K562 (cell line): Measurements from ENCODE around the gene TAOK2. TPM values are rescaled to one million over a fixed set of nuclear protein-coding genes. Genes with fewer than 3 reads are reported as not detected.

ENCODE experiments used
- ATF7 ChIP-seq: fragments of 450-650 bp; IDR thresholded peaks from 2 replicates; pipeline ENCODE4 v1.7.1; 2014; ENCODE audit warnings: mild to moderate bottlenecking, moderate library complexity
- ESRRA ChIP-seq: fragments of 450-650 bp; IDR thresholded peaks from 2 replicates; pipeline ENCODE4 v1.6.1; 2014; ENCODE audit warnings: low read depth, mild to moderate bottlenecking, moderate library complexity, borderline replicate concordance
- JUND ChIP-seq, 2 experiments: IDR thresholded peaks; 2 replicates in 1 of 2; 3 replicates in 1 of 2; pipeline ENCODE4 v1.6.1; 2011; ENCODE audit warnings: borderline replicate concordance in 2 of 2, low read depth in 2 of 2, low read length in 2 of 2, improper control_type of control experiment in 1 of 2, missing biosample characterization in 1 of 2, missing genetic modification characterization in 1 of 2, missing genetic modification reagents in 1 of 2
- KDM4B ChIP-seq, 2 experiments: fragments of 450-650 bp in 1 of 2; sonication (generic) in 1 of 2; IDR thresholded peaks; 2 replicates each; pipeline ENCODE4 v1.6.1; 2016 to 2017; ENCODE audit warnings: borderline replicate concordance in 2 of 2, antibody characterized with exemption in 1 of 2, low read depth in 1 of 2, mild to moderate bottlenecking in 1 of 2
- NKRF ChIP-seq: fragments of 450-650 bp; IDR thresholded peaks from 2 replicates; pipeline ENCODE4 v1.6.1; 2016; ENCODE audit warnings: borderline replicate concordance
- NR2C1 ChIP-seq, 2 experiments: fragments of 450-650 bp; IDR thresholded peaks; 2 replicates each; pipeline ENCODE4 v1.6.1; 2017; ENCODE audit warnings: mild to moderate bottlenecking in 2 of 2, antibody characterized with exemption in 1 of 2, inconsistent platforms in 1 of 2, missing compliant biosample characterization in 1 of 2, missing genetic modification characterization in 1 of 2
- SIN3B ChIP-seq: fragments of 450-650 bp; IDR thresholded peaks from 2 replicates; pipeline ENCODE4 v1.6.1; 2017; ENCODE audit warnings: low read depth, mild to moderate bottlenecking, moderate library complexity
- ZBTB40 ChIP-seq, 2 experiments: fragments of 450-650 bp in 1 of 2; sonication (generic) in 1 of 2; formaldehyde crosslinking in 1 of 2; IDR thresholded peaks; 2 replicates each; pipeline versions ENCODE4 v1.7.1 to v1.9.0; 2016 to 2022; ENCODE audit warnings: inconsistent platforms in 1 of 2, mild to moderate bottlenecking in 1 of 2, missing genetic modification reagents in 1 of 2
- ZC3H4 ChIP-seq: sonication (generic); formaldehyde crosslinking; IDR thresholded peaks from 2 replicates; pipeline ENCODE4 v1.9.0; 2021; ENCODE audit warnings: missing genetic modification reagents, borderline replicate concordance
- ZNF639 ChIP-seq, 2 experiments: fragments of 200-800 bp in 1 of 2; sonication (Bioruptor generic) in 1 of 2; sonication (generic) in 1 of 2; formaldehyde crosslinking in 1 of 2; IDR thresholded peaks in 1 of 2; conservative IDR thresholded peaks in 1 of 2; 2 replicates each; pipeline versions ENCODE4 v1.5.0 to v1.6.1; 2016 to 2020; ENCODE audit warnings: missing compliant biosample characterization in 1 of 2, missing genetic modification characterization in 1 of 2, missing genetic modification reagents in 1 of 2
- polyA plus RNA-seq, 8 experiments: library from polyadenylated mRNA; depleted of rRNA in 4 of 8; stranded (reverse) in 5 of 8; unstranded in 3 of 8; fragments of >200 nt; fragmentation: Nextera tagmentation in 2 of 8; fragmentation: Illumina TruSeq in 1 of 8; extraction: Ambion mirVana in 2 of 8; extraction: Trizol in 1 of 8; gene quantifications; 2 replicates each; pipeline versions ENCODE4 v1.2.1 to v1.2.3, GENCODE V29; 2011 to 2014; ENCODE audit warnings: inconsistent platforms in 1 of 8, missing spikeins in 1 of 8
- total RNA-seq, 7 experiments: library from RNA; depleted of rRNA in 6 of 7; stranded (reverse); fragments of >200 nt in 6 of 7; fragmentation: Illumina TruSeq in 2 of 7; extraction: Trizol in 2 of 7; gene quantifications; 2 replicates each; pipeline versions ENCODE4 v1.2.1 to v1.2.3, GENCODE V29; 2011 to 2021; ENCODE audit warnings: low replicate concordance in 1 of 7

The TAOK2 gene
- total and polyA plus RNA-seq, 9 of the 15 experiments (the other 6 are each of a cell fraction or from before 2014, with no cell fraction given) = 0.10 to 41.8 (median 13.7) TPM

- TF ChIP-seq ZBTB40 (IDR thresholded peaks at IDR 0.05) = no peak
- TF ChIP-seq ZBTB40 (CRISPR knock-in tag; IDR thresholded peaks at IDR 0.05) = no peak
- no peak; a peak in 2 of 4 replicates for TF ChIP-seq ZNF639 (CRISPR knock-in tag; conservative IDR thresholded peaks at IDR 0.05 in 1 of 2, IDR thresholded peaks at IDR 0.05 in 1 of 2)
- TF ChIP-seq NR2C1 (IDR thresholded peaks at IDR 0.05) = no peak; the same call in 1 of the 2 replicates
- no peak for TF ChIP-seq NR2C1 (tag; IDR thresholded peaks at IDR 0.05)
- TF ChIP-seq ZC3H4 (CRISPR knock-in tag) = no peak
- TF ChIP-seq KDM4B (IDR thresholded peaks at IDR 0.05; ENCODE audit: borderline replicate concordance in 2 of 2, low read depth in 1 of 2) = 0 out of 4 replicates have a peak, but pooled peaks of 1 of the 2 experiments have one; percentile 41
- peak; percentile 88 for TF ChIP-seq JUND (IDR thresholded peaks at IDR 0.05; ENCODE audit: borderline replicate concordance, low read depth, low read length)
- peak; percentile 90; the same call in 2 of the 3 replicates for TF ChIP-seq JUND (tag; IDR thresholded peaks at IDR 0.05; ENCODE audit: borderline replicate concordance, low read depth, low read length)
- TF ChIP-seq ESRRA = no peak; the same call in none of the 2 replicates
- TF ChIP-seq SIN3B = no peak
- TF ChIP-seq NKRF = peak; percentile 66
- peak; percentile 33; the same call in 1 of the 2 replicates for TF ChIP-seq ATF7
Measured at GRCh38 chr16:29943846-29944799, 29.5 kb upstream of the TAOK2 start (continued).
